GM21390 (cell line): Measurements from ENCODE around the gene LACC1.

ENCODE experiments used
- ATAC-seq: cut with Tn5 transposase; IDR thresholded peaks from one replicate; pipeline ENCODE4 v1.9.1; 2021; ENCODE audit not compliant: unreplicated experiment

The LACC1 gene

DNA sequence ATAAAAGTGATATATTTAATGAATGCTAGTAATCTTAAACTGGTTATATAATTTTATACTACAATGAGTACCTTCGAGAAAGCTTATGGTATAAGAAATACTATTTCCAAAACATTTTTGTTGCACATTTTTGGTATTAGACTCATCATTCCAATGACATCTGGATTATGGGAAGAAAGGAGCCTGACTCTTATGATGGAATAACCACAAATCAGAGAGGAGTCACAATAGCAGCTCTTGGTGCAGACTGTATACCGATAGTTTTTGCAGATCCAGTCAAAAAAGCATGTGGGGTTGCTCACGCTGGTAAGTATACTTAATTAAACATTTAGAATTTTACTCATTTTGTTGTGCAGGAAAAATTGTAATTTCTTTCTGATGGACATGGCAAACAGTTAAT lies 3.9 kb downstream of the LACC1 start:
- ATAC-seq, result no peak

DNA sequence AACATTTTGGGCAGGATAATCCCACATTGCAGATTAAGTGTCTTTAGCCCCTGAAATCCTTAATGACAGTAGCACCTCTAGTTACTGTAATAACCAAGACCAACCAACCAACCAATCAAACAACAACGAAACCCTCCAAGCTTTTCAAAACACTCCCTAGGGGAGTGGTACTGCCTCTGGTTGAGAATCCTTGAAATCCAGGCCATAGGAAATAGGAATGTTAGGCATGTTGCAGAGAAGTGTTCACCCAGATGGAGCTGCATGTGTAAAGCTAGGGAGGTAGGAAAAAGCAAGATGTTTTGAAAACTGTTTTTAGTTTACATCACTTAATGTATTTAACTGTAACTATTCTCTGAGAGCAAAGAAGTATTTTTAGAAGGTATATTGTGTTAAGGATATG lies 4.5 kb downstream of the LACC1 start:
- ATAC-seq, result no peak

DNA sequence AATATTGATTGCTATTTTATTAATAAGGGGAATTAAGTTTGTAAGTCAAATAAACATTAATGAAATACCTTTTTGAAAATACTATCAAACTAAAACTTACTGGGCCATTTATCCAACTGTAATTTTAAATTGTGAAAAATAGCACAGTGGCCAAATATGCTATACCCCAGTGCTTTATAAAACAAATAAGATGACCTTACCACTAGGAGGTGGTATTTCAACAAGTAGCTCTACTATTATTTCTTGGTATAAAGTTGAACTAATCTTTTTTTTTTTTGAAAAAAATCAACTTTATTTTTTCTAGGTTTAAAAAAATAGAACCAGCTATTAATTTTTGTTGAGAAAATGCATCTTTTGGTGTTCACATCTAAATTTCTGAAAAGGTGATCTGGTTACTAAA lies 14.7 kb downstream of the LACC1 start:
- ATAC-seq, result no peak

DNA sequence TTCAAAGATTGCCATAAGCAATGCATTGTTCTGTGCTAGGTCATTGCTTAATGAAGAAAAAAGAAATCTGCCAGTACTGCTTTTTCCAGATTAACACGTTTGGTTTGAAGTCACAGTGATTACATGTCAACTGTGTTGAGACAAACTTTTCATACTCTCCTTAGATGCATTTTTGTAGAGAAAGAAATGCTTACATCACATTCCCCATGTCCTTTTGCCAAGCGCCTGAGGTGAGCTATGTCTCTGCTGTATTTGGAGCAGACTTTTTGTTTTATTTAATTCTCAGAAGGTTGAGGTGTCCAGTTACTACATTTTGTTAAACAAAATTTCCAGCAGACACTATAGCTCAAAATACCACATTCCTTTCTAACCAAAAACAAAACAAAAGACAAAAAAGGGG lies 16.2 kb downstream of the LACC1 start:
- ATAC-seq, result no peak

DNA sequence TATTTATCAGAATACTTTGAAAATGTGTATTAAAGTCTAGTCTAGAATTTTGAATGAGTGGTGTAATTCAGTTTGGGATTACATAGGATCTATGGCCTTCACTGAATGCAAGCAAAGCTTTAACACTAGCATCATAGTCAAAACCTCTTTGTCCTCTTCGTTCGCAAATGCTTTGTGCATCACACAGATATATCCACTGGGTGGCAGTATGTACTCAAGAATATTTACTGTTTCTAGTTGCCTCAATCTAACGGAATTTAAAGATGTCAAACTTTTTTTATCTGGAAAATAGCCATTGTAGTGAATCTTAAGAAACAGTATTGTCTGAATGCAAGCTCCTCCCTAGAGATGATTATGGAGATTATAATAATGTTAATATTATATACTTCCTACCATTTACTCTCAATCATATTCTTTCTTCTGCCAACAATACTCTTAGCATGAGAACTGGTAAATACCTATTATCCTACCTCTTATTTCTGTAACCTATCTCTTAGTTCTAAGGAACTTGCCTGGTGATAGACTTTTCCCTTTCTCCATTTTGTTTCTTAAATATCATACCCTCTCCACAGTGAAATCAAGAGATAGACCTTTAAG lies 25.8 kb downstream of the LACC1 start:
- no peak for ATAC-seq

DNA sequence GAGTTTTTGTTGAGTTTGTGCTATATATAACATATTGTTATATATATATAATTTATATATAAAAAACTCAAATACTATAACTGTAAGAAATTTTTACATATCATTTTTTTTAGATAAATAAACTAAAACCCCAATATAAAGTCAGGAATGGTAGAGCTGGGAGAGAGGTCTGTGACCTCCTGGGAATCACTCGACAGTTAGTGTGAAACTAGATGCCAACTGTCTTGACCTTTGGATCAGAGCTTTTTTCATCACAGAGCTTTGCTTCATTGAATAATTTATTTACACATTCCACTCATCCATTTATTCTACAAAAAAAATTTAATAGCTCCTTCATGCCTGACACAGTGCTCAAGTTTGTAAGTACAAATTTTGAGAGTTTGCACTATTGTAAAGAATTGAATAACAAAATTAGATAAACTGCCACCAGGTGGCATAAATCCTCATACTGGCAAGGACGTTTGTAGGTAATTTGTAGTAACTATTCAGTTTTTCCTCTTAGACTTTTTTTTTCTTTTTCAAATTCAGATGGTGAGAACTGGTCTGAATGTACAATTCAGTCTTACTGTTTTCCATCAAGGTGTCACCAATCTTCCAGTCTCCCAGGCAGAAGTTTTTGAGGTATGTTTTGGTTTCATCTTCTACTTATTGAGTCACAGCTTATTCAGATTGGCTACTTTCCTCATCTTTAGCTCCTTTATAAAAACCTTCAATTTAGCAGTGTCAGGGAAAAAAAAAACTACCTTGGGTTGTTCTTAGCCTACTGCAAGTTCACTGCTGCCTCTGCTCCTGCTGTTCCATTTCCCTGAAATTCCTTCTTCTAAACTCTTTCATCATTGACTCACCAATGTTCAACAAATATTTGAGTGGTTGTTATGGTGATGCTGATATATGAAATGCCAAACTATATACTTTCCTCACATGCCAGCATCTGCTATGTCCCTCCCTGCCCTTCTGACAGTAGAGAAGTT lies 28.7 kb downstream of the LACC1 start:
- no peak for ATAC-seq

DNA sequence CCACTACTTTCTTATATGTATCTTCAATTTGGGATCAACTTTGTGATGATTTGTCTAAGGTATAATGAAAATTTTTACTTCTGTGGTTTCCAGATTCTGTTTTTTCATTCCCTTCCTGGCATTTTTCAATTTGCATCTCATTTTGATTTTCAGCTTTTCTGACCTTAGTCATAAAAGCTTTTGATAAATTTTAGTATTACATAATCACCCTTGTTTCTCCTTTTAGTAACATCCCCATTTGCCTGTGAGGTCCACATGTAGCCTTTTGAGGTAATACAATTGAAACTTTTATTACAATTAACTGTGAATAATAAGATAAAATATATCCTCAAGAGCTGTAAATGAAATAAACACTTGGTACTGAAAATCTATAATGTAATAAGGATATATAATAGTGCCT lies 31.2 kb downstream of the LACC1 start:
- ATAC-seq, result no peak

DNA sequence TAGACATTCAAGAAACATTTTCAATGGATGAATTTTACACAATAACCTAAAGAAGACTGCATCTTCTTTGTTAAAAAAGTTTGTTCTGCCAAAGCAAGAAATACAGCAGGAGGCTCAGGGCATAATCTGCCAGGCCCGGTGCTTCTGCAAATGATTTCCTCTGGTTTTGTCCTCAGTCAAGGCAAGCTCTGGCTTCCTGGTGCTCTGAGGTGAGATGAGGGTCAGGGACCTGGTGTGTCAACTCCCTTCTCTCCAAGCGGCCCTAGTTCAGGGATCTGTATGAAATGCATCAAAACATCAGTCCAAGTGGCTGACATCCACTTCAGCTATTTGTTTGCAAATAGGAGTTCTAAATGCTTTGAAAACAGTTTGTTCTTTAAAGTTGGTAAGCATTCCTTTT lies 31.6 kb downstream of the LACC1 start:
- ATAC-seq, result no peak

DNA sequence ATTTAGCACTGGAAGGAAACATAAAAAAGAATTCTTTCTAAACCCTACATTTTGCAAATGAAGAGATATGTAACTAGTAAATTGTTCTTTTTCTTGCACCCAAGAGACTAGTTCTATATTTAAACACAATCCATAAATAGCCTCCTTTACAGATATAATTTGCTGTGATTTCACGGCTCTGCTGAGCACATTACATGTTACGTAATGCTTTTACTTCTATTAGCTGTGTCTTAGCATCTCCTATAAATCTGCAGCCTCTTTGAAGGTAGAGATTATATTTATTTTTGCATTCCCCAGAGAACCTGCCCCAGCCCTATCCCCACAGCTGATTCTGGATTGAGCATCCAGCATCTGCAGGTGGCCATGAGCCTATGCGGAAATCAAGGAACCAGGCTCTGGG lies 32.2 kb downstream of the LACC1 start:
- no peak for ATAC-seq

DNA sequence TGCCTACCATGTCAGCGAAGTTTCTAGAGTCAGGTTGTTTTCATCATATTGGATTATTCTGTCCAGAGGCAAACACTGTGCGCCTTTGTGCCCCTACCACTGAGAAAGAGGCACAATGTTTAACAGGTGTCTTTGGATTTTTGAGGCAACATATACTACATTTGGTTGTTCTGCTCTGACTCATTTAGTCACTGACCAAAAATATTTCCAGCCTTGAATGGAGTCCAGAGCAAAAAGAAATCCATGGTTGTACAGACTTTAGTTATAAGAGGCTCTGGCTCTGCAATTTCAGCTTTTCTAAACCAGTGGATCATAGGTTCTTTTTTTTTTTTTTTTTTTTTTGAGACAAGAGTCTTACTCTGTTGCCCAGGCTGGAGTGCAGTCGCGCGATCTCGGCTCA lies 35.7 kb downstream of the LACC1 start:
- ATAC-seq, result no peak

DNA sequence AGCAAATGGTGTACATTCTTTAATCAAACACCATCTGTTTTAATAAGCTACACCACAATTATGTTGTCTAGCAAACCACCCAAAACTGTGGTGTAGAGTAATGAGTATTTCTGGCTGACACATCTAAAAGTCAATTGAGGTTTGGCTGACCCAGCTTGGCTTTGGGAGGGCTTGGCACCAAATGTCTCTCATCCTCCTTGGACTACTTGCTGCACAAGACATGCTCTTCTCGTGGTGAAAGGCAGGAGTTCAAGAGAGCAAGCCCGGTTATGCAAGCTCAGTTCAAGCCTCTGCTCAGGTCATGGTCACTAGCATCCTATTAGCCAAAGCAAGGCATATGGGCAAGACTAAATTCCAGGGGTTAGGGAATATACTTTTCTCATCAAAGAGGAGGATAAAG lies 37.1 kb downstream of the LACC1 start:
- ATAC-seq, result no peak

DNA sequence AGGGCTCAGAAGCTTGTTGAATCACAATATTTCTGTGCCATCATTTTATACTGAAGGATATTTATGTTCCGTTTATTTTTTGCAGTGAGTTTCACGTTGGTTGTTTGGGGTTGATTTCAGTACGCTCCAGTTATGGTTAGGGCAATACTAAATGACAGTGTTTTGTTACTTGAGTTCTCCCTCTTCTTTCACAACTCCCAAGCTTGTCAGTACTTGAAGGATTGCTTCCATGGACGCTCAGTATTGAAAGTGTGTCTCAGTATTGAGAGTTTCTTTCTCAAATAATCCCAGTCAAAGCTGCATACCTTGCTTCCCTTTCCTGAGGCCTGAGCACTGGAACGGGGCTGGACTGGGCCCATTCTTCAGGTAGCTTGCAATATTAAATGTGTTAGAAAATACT lies 38.9 kb downstream of the LACC1 start:
- no peak for ATAC-seq

DNA sequence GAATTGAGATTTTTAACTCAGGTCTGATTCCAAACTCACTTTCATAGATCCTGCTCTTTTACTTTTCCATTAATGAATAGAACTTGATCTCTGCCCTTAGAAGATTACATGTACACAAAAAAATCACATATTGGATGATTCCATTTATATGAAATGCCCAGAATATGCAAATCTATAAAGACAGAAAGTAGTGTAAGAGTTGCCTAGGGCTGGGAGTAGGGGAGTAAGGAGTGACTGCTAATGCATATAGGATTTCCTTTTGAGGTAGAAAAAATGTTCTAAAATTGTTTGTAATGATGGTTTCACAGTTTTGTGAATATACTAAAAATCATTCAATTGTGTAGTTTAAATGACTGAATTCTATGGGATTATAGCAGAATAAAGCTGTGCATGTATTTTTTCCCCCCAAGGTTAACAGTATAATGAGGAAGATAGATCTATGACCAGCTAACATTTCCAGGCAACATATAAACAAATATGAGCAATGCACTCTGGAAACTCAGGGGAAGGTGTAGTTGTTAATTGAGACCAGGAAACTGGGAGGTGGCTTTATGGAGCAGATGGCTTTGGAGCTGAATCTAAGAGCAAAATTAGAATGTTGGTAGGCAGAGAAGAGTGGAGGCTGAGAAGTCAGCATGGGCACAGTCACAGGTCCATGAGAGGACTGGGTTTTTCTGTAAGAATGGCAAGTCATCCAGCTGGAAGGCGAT lies 41.4 kb downstream of the LACC1 start:
- no peak for ATAC-seq

DNA sequence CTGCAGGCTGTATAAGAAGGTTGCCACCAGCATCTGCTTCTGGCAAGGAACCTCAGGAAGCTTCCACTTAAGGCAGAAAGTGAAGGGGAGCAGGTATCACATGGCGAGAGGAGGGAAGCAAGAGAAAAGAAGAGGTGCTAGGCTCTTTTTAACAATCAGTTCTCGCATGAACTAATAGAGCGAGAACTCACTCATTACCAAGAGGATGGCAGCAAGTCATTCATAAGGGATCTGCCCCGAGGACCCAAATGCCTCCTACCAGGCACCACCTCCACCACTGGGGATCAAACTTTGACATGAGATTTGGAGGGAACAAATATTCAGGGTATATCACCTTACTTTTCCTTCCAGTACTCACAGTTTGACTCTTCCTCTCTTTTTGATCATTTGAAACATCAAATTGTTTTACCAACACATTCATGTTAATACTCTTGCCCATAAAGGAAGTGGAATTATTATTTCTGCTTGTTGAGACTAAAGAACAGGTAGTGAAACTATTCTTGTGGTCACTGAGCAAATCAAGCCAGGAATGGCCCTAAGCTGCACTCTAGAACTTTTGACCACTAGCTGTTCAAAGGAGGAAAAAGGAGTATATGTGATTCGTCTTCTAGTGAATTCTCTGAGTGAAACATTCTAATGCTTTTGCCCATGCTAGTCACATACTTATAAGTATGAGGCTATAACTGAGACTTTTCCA lies 45.0 kb downstream of the LACC1 start:
- ATAC-seq, result peak; percentile 97

DNA sequence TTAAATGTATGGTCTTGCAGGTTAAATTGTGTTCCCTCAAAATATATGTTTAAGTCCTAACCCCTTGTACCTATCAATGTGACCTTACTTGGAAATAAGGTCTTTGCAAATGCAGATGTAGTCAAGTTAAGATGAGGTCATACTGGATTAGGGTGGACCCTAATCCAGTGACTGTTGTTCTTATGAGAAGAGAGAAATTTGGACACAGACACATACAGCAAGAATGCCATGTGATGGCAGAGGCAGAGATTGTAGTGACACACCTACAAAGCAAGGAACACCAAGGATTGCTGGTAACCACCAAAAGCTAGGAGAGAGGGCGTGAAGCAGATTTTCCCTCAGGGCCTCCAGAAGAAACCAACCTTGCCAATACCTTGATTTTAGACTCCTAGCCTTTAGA lies 50.2 kb downstream of the LACC1 start:
- ATAC-seq, result no peak

DNA sequence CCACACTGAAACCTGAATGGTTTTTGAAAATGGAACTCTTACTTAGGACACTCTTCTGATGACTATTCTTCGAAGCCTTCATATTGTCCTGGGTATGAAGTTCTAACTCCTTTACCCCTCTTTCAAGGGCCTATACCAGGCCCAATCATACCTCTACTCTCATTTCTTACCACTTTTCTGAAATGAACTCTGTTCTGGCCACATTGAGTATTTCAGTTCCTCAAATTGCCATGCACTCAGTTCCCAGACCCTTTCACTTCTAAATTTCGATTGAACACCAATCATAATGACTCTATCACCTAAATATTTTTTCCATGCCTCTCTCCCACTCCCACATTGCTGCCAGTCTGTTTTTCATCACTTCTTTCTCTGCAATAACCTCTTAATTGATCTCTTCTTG lies 53.7 kb downstream of the LACC1 start:
- ATAC-seq, result peak; percentile 100

DNA sequence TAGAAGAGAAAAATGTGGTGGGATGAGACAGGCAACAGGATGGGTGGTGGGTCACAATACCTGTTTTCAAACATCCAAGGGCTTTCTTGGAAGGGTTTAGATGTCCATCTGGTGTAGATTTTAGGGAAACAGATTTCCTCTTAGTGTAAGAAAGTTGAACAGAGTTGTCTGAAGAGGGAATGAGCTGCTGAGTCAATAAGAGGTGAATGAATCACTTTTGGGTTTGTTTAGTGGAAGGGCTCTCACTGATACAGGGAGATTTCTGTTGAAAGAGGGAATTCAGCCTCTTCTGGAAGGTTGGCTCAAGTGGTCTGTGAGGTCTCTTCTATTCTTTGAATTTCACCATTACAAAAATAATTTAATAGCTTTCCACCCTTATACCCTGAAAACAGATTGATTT lies 54.6 kb downstream of the LACC1 start:
- no peak for ATAC-seq

DNA sequence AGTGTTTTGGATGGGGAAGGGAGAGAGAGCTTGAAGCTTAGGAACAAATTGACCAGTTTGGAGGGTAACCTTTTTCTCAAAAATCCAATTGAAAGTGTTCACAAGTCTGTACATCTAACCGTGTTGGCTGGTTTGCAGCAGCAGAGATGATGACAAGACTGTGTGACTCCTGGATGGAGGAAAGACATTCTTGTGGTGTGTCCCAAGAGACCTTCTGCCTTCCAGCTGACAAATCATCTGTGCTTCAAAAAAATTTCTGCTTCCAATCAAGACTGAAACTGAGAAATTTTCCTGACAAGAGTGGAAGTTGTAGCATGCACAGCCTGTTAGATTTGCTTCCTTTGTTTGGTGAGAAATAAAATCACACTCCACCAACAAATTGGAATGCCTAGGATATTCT lies 56.2 kb downstream of the LACC1 start:
- no peak for ATAC-seq

DNA sequence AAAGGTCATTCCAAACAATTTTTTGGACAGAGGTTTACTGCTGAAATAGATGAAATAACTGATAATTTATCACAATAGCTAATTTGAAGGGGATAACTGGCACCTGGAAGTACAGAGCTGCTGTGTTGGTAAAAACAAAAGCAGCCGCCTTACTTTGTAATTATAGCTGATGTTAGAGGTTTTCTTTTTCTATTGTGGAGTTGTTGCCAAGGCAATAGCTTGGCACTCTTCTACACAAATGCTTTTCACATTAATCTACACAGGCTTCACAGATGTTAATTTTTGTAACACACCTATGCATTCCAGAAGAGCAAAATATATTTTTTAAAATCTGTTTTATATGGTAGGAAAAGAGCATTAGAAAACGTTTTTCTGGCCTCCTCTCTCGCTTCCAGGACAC lies 56.9 kb downstream of the LACC1 start:
- no peak for ATAC-seq

DNA sequence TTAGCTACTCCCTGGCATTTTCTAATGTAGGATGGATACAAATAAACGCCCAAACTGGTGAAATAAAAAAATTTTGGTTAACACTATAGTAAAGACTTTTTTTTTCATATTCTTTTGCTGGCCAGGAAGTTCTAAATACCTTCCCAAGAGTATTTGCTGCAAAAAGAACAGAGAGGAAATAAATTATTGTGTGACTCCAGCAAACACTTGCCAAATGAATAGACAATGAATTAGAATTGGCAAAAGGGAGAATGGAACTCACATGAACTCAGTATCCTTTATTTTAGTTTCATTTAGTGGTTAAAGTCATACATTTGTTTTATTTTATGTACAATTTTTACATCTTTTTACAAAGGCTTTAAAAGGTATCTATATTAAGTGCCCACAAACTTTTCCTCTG lies 58.1 kb downstream of the LACC1 start:
- ATAC-seq, result no peak

DNA sequence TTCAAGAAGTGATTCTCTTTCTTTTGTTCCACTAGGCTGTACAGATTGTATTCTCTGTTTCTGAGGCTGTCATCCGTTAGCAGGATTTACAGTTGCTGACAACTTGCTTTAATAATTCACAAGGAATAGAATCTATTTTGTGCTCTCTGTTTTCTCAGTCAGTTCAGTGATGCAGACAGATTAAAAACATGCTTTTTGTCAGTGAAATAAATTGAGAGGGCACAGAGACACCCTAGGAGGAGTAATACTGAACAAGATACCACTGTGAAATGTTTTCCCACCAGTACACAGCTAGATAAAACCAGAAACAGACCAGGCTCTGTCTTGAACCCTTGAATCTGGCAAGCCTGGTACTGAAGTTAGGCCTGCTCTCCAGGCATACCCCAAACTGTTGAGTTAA lies 58.7 kb downstream of the LACC1 start:
- ATAC-seq, result no peak
